HG03159 (cell line): ENCODE data around the gene RNF213.

Experiments
- ATAC-seq: cut with Tn5 transposase; IDR thresholded peaks from one replicate; pipeline ENCODE4 v1.9.1; 2021; ENCODE audit warnings: mild to moderate bottlenecking, moderate library complexity; ENCODE audit not compliant: unreplicated experiment

RNF213 gene

GRCh38 chr17:80347536-80347935 is 86.9 kb downstream of the RNF213 start:
- no peak for ATAC-seq

- no peak for ATAC-seq
Measured at GRCh38 chr17:80347948-80348351, 87.3 kb downstream of the RNF213 start.

- ATAC-seq: no peak
Measured at GRCh38 chr17:80348551-80349150, 88.0 kb downstream of the RNF213 start.

GRCh38 chr17:80349151-80349651 is 88.5 kb downstream of the RNF213 start:
- no peak for ATAC-seq

- ATAC-seq: no peak
Measured at GRCh38 chr17:80349751-80350150, 89.1 kb downstream of the RNF213 start.

GRCh38 chr17:80352216-80352895 is 91.7 kb downstream of the RNF213 start:
- no peak for ATAC-seq

- ATAC-seq: no peak
Measured at GRCh38 chr17:80352991-80353665, 92.5 kb downstream of the RNF213 start.

- ATAC-seq: no peak
Measured at GRCh38 chr17:80353718-80354275, 93.1 kb downstream of the RNF213 start.

- no peak for ATAC-seq
Measured at GRCh38 chr17:80354336-80354735, 93.7 kb downstream of the RNF213 start.

GRCh38 chr17:80356231-80356856 is 95.7 kb downstream of the RNF213 start:
- no peak for ATAC-seq

GRCh38 chr17:80358131-80358530 is 97.5 kb downstream of the RNF213 start:
- no peak for ATAC-seq

- no peak for ATAC-seq
Measured at GRCh38 chr17:80358861-80359260, 98.2 kb downstream of the RNF213 start.

GRCh38 chr17:80359422-80360110 is 98.9 kb downstream of the RNF213 start:
- no peak for ATAC-seq

GRCh38 chr17:80360396-80360795 is 99.7 kb downstream of the RNF213 start:
- ATAC-seq: no peak

GRCh38 chr17:80361495-80362220 is 101.0 kb downstream of the RNF213 start:
- ATAC-seq: no peak

GRCh38 chr17:80362428-80363119 is 101.9 kb downstream of the RNF213 start:
- ATAC-seq: no peak

- ATAC-seq: no peak
Measured at GRCh38 chr17:80363120-80363515, 102.5 kb downstream of the RNF213 start.

- no peak for ATAC-seq
Measured at GRCh38 chr17:80363518-80364090, 103.0 kb downstream of the RNF213 start.

GRCh38 chr17:80364091-80364691 is 103.5 kb downstream of the RNF213 start:
- no peak for ATAC-seq
